Measurements from ENCODE around the gene GLS. TPM values are rescaled to one million over a fixed set of nuclear protein-coding genes. Genes with fewer than 3 reads are reported as not detected.

GLS gene
- total and polyA plus RNA-seq, 7 donors, result 6.9 to 30.6 (median 26.7) TPM

DNA sequence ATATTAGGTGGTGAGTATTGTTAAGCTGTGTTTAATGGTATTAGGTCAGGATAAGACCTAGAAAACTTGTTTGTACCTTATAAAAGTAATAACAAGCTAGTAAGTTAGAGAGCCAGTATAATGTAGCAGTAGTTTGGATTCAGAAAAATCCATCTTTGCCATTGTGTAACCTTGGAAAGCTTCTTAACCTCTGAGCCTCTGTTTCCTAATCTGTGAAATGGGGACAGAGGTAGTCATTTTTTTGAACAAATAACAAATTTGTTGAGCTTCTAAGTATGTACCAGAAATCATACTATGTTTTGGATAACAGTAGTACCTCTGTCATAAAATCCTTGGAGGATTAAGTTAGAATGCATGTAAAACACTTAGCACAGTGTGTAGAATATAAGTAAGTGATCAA, 12.5 kb downstream of the GLS start:
- Histone ChIP-seq H3K9me3 (no peaks in the 10 kb centered on the region), H3K4me3 (no peak overlapping the region), H3K27ac (no peak overlapping the region), H3K27me3 (ENCODE audit: insufficient read depth in 3 of 3, low read length in 2 of 3) (no peaks in the 10 kb centered on the region), H3K36me3 (ENCODE audit: insufficient read depth in 1 of 2, low read depth in 1 of 2) (peaks cover 3 to 31% of the 10 kb centered on the region in 2 donors), H3K4me1 (peaks cover 19% of the 10 kb centered on the region)
- DNase-seq (no peak), ATAC-seq (no peak)
- intact Hi-C loops (cut with DNase I), result no loop called here
- TF ChIP-seq CTCF (IDR thresholded peaks at IDR 0.05), result no peak

DNA sequence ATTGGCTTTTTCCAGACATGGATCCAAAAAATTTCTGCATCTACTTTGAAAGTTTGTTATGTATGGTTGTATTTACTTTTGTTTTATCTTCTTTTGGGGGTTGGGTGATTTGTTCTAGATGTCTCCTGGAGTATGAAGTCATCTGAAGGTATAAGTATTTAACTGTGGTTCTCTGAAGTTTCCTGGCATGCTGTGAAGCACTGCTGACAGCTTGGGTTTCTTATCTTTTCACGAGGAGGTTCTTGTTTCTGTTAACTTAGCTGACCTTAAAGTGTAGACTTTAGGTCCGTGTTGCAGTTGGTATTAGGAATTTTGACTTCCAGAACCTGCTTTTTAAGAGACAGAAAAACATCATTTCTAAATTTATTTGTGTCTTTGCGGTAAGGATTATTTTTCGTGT, 15.9 kb downstream of the GLS start:
- H3K4me1 ChIP-seq, result peaks cover 7% of the 10 kb centered on the region
- WGBS, 3 donors, result 67 to 83% (median 77%) methylated on average over 4 of the region's 4 CpGs
- no peak overlapping the region for H3K27ac ChIP-seq
- intact Hi-C loops (cut with DNase I), result no loop called here
- peaks cover 3 to 43% of the 10 kb centered on the region in 2 donors for H3K36me3 ChIP-seq (ENCODE audit: insufficient read depth in 1 of 2, low read depth in 1 of 2)
- no peak for TF ChIP-seq CTCF (IDR thresholded peaks at IDR 0.05)
- no peak for DNase-seq
- H3K27me3 ChIP-seq (ENCODE audit: insufficient read depth in 3 of 3, low read length in 2 of 3), result no peaks in the 10 kb centered on the region
- ATAC-seq, result no peak
- H3K4me3 ChIP-seq, result no peak overlapping the region
- H3K9me3 ChIP-seq, result no peaks in the 10 kb centered on the region

DNA sequence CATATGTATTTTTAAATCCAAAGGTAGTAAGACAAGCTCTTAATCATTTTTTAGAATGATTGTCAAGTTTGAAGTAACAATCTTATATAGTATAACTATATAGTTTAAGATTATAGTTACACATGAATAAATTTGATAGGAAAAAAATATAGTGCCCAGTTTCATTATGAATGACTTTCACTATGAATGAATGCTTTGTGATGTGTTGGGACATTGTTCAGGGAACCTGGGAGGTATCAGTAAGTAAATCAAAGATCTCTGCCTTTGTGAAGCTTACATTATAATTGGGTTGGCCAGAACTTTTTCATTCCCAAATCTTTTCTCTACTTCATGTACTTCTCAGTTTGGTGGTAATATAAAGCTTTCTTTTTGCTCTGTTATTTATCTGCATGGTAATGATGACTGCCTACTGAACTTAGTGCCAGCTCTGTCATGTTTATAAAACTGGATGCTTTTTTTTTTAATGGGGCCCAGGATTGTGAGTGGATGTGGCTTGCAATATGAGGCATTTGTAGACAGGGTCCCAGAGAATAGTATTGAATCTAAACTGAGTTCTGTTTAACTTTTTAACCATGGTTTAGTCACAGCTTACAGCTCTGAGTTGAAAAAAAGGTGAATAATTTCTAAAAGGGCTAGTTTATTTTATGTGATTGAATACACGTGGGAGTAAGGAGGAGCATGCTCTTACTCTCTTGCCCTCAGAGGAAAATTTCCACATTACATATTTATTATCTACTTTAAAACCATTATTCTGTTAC, 23.3 kb downstream of the GLS start:
- WGBS, 3 donors, result 79 to 88% (median 83%) methylated on average over 1 of the region's 1 CpG
- DNase-seq (no peak), ATAC-seq (no peak)
- TF ChIP-seq CTCF (IDR thresholded peaks at IDR 0.05), result no peak
- H3K9me3 ChIP-seq, result no peaks in the 10 kb centered on the region
- H3K4me3 ChIP-seq, result no peak overlapping the region
- no peaks in the 10 kb centered on the region for H3K4me1 ChIP-seq
- peaks cover 2 to 70% of the 10 kb centered on the region in 2 donors for H3K36me3 ChIP-seq (ENCODE audit: insufficient read depth in 1 of 2, low read depth in 1 of 2)
- H3K27me3 ChIP-seq (ENCODE audit: insufficient read depth in 3 of 3, low read length in 2 of 3), result no peaks in the 10 kb centered on the region
- no peak overlapping the region for H3K27ac ChIP-seq
- intact Hi-C loops (cut with DNase I), result no loop called here

- no peak for ATAC-seq
- intact Hi-C loops (cut with DNase I), result no loop called here
- no peaks in the 10 kb centered on the region for H3K27me3 ChIP-seq (ENCODE audit: insufficient read depth in 3 of 3, low read length in 2 of 3)
- no peak overlapping the region for H3K4me3 ChIP-seq
- H3K9me3 ChIP-seq, result no peaks in the 10 kb centered on the region
- no peak overlapping the region for H3K27ac ChIP-seq
- WGBS, 3 donors, result 93 to 96% (median 94%) methylated on average over 3 of the region's 3 CpGs
- DNase-seq, result no peak
- no peaks in the 10 kb centered on the region for H3K4me1 ChIP-seq
- no peak for TF ChIP-seq CTCF (IDR thresholded peaks at IDR 0.05)
- H3K36me3 ChIP-seq (ENCODE audit: insufficient read depth in 1 of 2, low read depth in 1 of 2), result peaks cover 2 to 70% of the 10 kb centered on the region in 2 donors
Observed at GRCh38 chr2:190904640-190905261, 24.1 kb downstream of the GLS start.

All from psoas muscle (tissue), 8 donors.